Measurements from ENCODE around the gene AADACL4. TPM values are rescaled to one million over a fixed set of nuclear protein-coding genes. Genes with fewer than 3 reads are reported as not detected.

The AADACL4 gene
- total RNA-seq (2014; rRNA removed; shearing (Covaris generic)), result not detected in 2 replicates

DNA sequence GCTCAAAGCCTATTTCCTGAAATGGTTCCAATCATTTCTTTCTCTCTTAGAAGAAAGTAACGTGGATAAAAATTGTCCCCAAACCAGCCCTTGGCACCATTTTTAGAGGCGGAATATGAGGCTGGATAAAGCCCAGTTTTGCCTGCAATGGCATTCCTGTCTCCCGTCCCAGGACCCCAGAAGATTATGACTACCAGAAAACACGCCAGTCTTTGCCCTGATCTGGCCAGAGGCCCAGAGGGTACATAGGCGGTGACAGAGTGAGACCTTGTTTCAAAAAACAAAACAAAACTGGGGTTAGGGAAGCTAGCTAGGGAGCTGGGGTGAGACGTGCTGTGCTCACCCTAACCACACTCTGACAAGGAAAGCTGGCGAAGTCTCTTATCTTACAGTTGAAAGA, at the start of gene AADACL4:
TSS of gene AADACL4 (plus strand) at position 301 of the 400 bp plus-strand sequence. CDS start 462 bp downstream, outside the sequence.
- H3K4me3 ChIP-seq (ENCODE audit: insufficient read depth, low read depth, low read length), result no peak within 1 kb of the TSS
- no peaks in the 10 kb centered on the region for H3K36me3 ChIP-seq (replicated peaks; ENCODE audit: control insufficient read depth, insufficient read depth, low read length)

DNA sequence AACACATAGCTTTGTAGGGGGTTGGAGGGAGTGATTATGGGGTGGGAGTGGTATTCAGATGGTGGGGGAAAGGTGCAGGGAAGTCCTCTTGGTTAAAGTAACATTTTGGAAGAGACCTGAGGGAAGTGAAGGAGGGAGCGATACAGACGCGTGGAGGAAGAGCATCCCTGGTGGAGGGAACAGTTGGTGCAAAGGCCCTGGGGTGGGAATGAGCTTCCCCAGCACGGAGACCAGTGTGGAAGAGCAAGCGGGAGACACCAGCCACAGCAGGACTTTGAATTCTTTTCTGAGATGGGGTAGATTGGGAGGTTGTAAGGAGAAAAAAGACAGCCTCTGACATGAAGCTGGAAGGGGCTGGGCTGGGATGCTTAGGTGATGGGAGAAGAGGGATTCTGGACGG, 49.4 kb upstream of the AADACL4 start:
- Histone ChIP-seq H3K27me3 (ENCODE audit: control insufficient read depth, insufficient read depth, low read length) (peaks cover 10% of the 10 kb centered on the region; the same call in 1 of the 2 replicates), H3K36me3 (replicated peaks; ENCODE audit: control insufficient read depth, insufficient read depth, low read length) (no peaks in the 10 kb centered on the region), H3K4me3 (ENCODE audit: insufficient read depth, low read depth, low read length) (peak overlapping the region; percentile 57)
- no peak for DNase-seq

More for the DNA sequence above, at the start of gene AADACL4:
- no peak for DNase-seq
- peaks cover 1% of the 10 kb centered on the region; the same call in 1 of the 2 replicates for H3K27me3 ChIP-seq (ENCODE audit: control insufficient read depth, insufficient read depth, low read length)

DNA sequence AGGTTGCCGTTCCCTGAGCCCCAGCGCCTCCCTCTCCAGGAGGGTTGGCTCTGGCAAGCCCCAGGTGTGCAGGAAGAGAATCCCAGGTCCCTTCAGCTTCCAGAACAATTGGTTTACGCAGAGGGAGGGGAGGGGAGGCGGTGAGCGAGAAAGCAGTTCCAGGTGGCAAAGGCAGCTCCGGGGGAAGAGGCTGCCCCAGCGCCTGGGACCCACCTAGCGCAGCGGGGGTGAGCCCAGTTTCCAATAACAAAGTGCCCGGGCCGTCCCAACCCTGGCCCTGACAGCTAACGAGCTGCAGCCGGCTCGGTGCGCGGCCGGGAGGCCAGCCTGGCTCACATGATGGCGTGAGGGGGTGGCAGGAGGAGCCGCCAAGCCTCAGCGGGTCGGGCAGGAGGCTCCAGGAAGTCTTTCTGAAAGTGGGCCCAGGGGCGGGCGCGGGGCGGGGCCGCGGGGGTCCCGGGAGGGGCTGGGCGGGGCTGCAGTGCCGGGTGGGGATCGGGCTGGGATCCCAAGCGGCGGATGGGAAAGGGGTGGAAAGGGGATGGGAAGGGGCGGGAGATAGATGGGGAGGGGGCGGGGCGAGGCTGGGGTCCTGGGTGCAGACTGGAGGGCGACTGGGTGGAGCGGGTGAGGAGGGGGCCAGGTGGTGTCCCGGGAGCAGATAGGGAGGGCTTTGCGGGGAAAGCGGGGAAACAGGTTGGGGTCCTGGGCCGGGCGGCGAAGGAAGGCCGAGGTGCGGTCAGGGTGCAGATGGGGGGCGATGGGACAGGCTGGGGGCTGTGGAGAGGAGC, 48.7 kb upstream of the AADACL4 start:
- Histone ChIP-seq H3K36me3 (replicated peaks; ENCODE audit: control insufficient read depth, insufficient read depth, low read length) (no peaks in the 10 kb centered on the region), H3K27me3 (ENCODE audit: control insufficient read depth, insufficient read depth, low read length) (peaks cover 10% of the 10 kb centered on the region; the same call in 1 of the 2 replicates), H3K4me3 (ENCODE audit: insufficient read depth, low read depth, low read length) (peak overlapping the region; percentile 57)
- DNase-seq, result peak; percentile 99

DNA sequence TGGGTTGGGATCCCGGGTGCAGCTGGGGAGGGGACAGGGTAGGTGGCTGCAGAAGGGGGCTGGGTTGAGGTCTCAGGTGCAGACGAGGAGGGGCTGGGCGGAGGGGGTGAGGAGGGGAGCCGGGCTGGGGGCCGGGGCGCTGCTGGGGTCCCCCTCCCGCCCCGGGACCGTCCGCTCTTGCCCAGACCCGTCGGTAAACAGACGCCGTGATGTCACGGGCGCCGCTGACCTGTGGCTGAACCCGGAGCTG, 48.2 kb upstream of the AADACL4 start:
- Histone ChIP-seq H3K36me3 (replicated peaks; ENCODE audit: control insufficient read depth, insufficient read depth, low read length) (no peaks in the 10 kb centered on the region), H3K27me3 (ENCODE audit: control insufficient read depth, insufficient read depth, low read length) (peaks cover 10% of the 10 kb centered on the region; the same call in 1 of the 2 replicates), H3K4me3 (ENCODE audit: insufficient read depth, low read depth, low read length) (peak overlapping the region; percentile 54)
- DNase-seq, result peak; percentile 95

DNA sequence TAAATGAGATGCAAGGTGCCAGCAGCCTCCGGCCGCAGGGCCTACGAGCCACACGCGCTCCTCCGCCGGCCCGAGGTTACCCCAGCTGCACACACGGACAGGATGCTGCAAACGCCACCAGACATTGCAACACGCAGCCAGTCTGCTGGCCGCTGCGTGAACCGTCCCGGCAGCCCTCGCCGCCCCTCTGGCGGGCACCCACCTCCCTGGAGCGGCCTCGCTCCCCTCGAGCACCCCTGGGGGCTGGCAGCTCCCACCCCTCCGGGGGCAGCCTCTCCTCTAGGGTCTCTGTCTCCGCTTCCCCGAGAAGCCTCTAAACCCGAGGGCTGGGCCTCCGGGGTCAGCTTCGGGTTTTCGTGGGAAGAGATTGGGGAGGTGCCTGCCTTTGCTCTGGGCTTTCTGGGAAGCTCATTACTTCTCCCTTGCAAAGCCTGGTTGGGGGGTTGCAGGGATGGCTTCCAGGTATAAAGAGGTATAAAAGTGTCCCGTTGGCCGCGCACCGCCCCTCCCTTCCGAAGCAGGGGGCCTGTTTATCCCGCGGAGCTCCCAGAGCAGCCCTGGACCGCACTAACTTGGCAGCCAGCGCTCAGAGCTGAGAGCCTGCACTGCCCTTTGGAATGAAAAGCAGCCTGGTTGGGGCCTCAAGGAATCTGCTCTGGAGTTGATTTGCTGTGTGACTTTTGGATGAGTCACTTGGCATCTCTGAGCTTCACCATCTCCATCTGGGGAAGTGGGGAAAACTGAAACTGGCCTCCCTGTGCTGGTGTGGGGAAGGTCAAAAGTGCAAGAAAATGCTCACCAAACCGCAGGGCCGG, 47.7 kb upstream of the AADACL4 start:
- H3K27me3 ChIP-seq (ENCODE audit: control insufficient read depth, insufficient read depth, low read length), result peaks cover 10% of the 10 kb centered on the region; the same call in 1 of the 2 replicates
- H3K36me3 ChIP-seq (replicated peaks; ENCODE audit: control insufficient read depth, insufficient read depth, low read length), result no peaks in the 10 kb centered on the region
- no peak for DNase-seq
- peak overlapping the region; percentile 54 for H3K4me3 ChIP-seq (ENCODE audit: insufficient read depth, low read depth, low read length)

DNA sequence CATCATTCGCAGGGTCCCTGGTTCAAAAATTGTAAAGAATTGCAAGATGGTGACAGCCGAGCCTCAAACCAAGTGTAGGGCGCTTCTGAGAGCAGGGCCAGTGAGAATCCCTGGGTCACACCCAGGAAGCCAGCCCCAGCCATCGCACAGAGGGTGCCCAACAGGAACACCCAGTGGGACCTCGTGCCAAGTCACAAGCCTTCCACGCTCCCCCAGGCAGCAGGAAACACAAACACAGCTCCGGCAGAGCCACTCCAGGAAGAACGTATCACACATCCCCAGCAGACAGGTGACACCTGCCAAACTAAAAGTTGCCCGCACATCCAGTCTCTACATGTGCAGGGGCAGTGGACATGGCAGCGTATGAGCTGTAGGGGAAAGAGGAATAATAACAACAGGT, 46.1 kb upstream of the AADACL4 start:
- DNase-seq, result no peak
- Histone ChIP-seq H3K36me3 (replicated peaks; ENCODE audit: control insufficient read depth, insufficient read depth, low read length) (no peaks in the 10 kb centered on the region), H3K27me3 (ENCODE audit: control insufficient read depth, insufficient read depth, low read length) (peaks cover 10% of the 10 kb centered on the region; the same call in 1 of the 2 replicates), H3K4me3 (ENCODE audit: insufficient read depth, low read depth, low read length) (no peak overlapping the region)

DNA sequence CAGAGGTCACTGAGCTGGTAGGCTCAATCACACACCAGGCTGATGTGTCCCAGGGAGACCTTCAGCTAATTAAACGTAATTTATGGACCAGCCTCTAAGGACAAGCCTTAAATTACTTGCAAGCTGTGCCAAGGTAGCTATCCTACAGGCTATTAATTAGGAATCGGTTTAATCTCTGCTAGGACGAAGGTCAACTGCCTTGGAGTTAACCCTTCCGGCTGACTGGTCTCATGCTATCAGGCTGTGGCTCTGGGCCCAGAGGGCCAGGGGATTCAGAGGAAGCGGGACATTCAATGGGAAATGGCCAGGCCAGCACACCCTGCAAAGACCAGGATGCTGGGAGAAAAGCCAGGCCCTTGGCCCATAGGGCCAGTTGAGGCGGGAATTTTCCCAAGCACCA, 44.9 kb upstream of the AADACL4 start:
- Histone ChIP-seq H3K27me3 (ENCODE audit: control insufficient read depth, insufficient read depth, low read length) (peaks cover 10% of the 10 kb centered on the region; the same call in 1 of the 2 replicates), H3K4me3 (ENCODE audit: insufficient read depth, low read depth, low read length) (no peak overlapping the region), H3K36me3 (replicated peaks; ENCODE audit: control insufficient read depth, insufficient read depth, low read length) (no peaks in the 10 kb centered on the region)
- peak; percentile 18 for DNase-seq

DNA sequence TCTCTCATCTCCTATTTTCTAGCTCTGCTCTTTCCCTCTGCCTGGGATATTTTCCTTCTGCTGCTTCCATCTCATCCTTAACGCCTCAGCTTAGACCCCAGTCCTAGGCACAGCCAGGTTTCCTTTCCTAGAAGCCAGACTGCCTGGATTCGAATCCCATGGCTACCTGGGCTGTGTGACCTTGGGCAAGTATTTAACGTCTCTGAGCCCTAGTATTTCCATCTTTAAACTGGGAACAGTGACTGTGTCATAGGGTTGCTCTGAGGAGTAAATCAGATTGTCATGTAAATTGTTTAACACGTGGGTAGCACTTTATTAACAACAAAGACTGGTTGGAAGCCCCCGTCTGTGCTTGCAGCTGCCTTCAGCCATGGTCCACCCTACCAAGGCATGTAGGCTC, 44.2 kb upstream of the AADACL4 start:
- H3K27me3 ChIP-seq (ENCODE audit: control insufficient read depth, insufficient read depth, low read length), result peaks cover 10% of the 10 kb centered on the region; the same call in 1 of the 2 replicates

DNA sequence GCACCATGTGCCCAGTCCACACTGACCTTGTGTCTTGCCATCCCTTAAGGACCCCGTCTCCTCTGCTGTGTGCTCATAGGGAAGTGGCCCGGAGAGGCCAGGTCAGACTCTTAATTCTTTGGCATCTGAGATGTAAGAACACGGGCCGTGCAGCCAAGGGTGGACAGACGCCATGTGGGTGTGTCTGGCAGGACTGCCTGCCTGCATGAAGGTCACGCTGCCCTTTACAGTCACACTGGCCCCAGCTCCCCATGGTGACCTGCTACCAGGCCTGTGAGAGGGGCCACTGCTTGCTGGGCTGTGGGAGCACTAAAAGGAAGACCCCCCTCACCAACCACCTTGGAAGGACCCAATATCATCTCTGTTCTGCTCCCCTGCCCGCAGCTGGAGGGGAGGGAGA, 43.5 kb upstream of the AADACL4 start:
- no peak overlapping the region for H3K4me3 ChIP-seq (ENCODE audit: insufficient read depth, low read depth, low read length)
- H3K36me3 ChIP-seq (replicated peaks; ENCODE audit: control insufficient read depth, insufficient read depth, low read length), result no peaks in the 10 kb centered on the region
- DNase-seq, result peak; percentile 21
- H3K27me3 ChIP-seq (ENCODE audit: control insufficient read depth, insufficient read depth, low read length), result peaks cover 7% of the 10 kb centered on the region; the same call in 1 of the 2 replicates

More for the DNA sequence above, 44.2 kb upstream of the AADACL4 start:
- DNase-seq, result peak; percentile 32
- Histone ChIP-seq H3K4me3 (ENCODE audit: insufficient read depth, low read depth, low read length) (no peak overlapping the region), H3K36me3 (replicated peaks; ENCODE audit: control insufficient read depth, insufficient read depth, low read length) (no peaks in the 10 kb centered on the region)

DNA sequence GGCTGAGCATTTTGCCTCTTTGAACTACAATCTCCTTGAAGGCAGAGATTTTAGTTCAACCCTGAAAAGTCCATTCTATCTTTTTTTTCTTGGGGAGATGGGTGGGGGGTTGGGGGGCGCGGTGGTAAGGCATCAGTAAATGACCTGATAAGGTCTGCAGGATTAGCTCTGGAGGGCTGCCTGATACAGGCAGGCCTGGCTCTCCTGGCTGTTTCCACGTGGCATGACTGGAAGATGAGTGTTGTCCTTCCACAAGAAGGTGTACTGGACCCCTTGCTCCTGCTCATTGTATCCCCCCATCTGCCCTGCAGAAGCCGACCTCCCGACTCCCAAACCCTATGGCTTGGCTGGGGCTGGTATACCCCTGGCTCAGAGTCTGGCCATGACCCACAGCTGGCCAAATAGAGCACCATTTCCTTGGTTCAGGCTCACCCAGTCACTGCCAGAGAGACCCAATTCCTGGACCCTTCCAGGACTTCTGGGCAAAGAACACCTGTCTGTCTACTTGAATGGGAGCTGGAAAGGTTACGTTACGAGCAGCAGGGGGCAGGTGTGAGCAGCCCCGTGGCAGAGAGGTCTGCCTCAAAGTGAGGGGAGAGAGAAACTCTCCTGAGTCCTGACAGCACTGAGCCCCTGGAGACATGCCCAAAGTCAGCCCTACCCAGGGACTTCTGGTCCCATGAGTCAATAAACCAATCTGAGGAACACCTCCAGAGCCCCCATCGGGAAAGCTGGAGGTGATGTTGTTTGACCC, 42.8 kb upstream of the AADACL4 start:
- Histone ChIP-seq H3K4me3 (ENCODE audit: insufficient read depth, low read depth, low read length) (no peak overlapping the region), H3K36me3 (replicated peaks; ENCODE audit: control insufficient read depth, insufficient read depth, low read length) (no peaks in the 10 kb centered on the region), H3K27me3 (ENCODE audit: control insufficient read depth, insufficient read depth, low read length) (peaks cover 6% of the 10 kb centered on the region; the same call in 1 of the 2 replicates)
- peak; percentile 90 for DNase-seq

DNA sequence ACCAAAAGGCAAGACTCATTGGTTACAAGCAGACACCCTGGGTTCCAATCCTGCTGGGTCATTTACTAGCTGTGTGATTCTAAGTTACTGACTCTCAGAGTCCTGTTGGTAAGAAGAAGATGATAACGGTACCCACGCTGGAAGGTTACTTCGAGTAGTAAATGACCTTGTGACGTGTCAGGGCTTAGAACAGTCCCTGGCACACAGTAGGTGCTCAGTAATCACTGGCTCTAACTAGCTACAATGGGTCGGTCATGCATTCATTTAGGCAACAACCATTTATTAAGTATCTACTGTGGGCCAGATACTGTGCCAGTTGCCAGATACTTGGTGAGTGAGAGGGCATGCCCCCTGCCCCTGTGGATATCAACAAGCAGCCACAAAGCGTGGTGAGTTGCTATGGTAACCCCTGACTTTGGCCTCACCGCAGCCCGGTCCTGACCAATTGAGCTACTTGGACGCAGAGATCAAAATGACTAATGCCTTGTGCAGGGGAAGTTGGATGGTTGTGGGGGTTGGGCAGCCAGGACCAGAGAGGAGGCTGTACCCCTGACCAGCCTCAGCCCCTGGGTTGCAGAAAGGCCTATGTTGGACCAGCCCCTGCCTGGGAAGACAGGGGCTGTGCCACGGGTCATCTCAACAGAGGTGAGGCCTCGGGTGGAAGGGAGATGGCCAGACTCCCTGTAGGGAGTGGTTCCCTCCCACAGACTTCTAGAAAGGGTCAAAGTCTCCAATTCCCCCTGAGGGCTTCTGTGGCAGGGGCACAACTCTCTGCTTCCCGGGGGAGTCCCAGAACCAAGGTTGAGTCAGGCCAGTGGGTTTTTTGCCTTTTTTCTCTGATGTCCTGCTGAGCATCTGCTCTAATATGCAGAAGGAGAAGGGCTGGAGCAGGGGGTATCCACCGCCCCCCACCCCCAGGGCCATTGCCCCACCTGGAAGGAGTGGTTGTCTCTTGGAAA, 41.9 kb upstream of the AADACL4 start:
- peak; percentile 69 for DNase-seq
- Histone ChIP-seq H3K27me3 (ENCODE audit: control insufficient read depth, insufficient read depth, low read length) (no peaks in the 10 kb centered on the region; the same call in 1 of the 2 replicates), H3K4me3 (ENCODE audit: insufficient read depth, low read depth, low read length) (no peak overlapping the region), H3K36me3 (replicated peaks; ENCODE audit: control insufficient read depth, insufficient read depth, low read length) (no peaks in the 10 kb centered on the region)

DNA sequence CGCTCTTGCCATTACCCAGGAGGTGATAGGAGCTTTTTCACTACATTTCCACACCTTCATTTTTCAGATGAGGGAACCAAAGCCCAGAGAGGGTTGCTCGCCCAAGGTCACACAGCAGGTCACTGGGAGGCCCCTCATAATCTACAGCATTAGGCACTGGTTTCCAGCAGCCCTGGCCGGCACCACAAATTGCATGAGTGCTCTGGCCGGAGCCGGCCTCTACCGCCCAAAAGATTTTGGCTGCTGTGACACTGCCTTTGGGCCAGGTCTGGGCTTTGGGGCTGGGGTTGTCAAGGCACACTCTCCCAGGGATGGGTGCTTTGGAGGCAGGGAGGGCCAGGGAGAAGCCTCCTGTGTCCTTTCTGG, 41.2 kb upstream of the AADACL4 start:
- Histone ChIP-seq H3K36me3 (replicated peaks; ENCODE audit: control insufficient read depth, insufficient read depth, low read length) (no peaks in the 10 kb centered on the region), H3K4me3 (ENCODE audit: insufficient read depth, low read depth, low read length) (no peak overlapping the region), H3K27me3 (ENCODE audit: control insufficient read depth, insufficient read depth, low read length) (no peaks in the 10 kb centered on the region; the same call in 1 of the 2 replicates)
- no peak for DNase-seq

DNA sequence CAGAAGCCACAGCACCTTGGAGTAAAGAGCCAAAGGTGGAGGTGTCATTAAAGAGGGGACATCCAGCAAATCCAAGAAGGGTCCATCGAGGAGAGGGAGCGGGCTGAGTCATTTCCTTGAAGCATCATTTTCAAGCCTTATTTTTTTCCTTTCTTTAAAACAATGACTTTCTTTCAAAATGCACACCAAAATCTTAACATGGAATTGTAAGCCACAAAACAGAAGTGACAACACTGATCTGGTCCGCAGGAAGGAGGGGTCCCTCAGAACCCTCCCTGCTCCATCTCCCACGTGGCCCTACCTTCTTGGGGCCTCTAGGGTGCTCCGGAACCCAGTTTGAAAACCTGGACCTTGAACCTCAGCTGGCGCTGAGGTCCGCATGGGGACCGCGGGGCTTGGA, 40.7 kb upstream of the AADACL4 start:
- DNase-seq, result no peak
- Histone ChIP-seq H3K4me3 (ENCODE audit: insufficient read depth, low read depth, low read length) (no peak overlapping the region), H3K27me3 (ENCODE audit: control insufficient read depth, insufficient read depth, low read length) (no peaks in the 10 kb centered on the region; the same call in 1 of the 2 replicates), H3K36me3 (replicated peaks; ENCODE audit: control insufficient read depth, insufficient read depth, low read length) (no peaks in the 10 kb centered on the region)

All from H7 (cell line).